CD4-positive, alpha-beta T cell treated with Interleukin-21 for 1 hour (primary cell): ENCODE data around the gene KCNS1.
A peak's percentile ranks its signal among the peaks of the same experiment; 100 is the strongest.

Source experiments
- DNase-seq: peaks from one replicate; pipeline ENCODE4 v3.0.0-alpha.2; 2020

KCNS1 gene

DNA sequence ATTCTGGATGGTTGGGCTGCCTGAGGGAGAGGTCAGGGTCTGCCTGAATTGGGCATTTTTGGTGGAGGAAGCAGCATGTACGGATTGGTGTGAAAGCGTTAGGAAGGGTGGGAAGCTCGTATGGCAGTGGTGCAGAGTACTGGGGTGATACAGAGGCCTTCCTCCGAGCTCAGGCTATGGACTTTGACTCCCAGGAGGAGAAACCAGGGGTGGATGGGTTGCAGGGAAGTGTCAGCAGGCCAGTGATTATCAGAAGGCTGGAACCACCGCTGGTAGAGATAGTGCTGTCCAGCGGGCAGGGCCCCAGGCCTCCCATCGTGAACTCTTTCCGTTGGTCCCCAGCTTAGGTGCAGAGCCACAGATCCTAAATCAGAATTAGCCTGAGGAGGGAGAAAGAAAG, 8.7 kb upstream of the KCNS1 start:
- no peak for DNase-seq

GRCh38 chr20:45105317-45105716, 4.4 kb upstream of the KCNS1 start:
- no peak for DNase-seq

- no peak for DNase-seq
Observed at GRCh38 chr20:45104786-45105185, 3.9 kb upstream of the KCNS1 start.

GRCh38 chr20:45103072-45103471, 2.1 kb upstream of the KCNS1 start:
- no peak for DNase-seq

GRCh38 chr20:45101333-45101850, 465 bp upstream of the KCNS1 start:
- no peak for DNase-seq

DNA sequence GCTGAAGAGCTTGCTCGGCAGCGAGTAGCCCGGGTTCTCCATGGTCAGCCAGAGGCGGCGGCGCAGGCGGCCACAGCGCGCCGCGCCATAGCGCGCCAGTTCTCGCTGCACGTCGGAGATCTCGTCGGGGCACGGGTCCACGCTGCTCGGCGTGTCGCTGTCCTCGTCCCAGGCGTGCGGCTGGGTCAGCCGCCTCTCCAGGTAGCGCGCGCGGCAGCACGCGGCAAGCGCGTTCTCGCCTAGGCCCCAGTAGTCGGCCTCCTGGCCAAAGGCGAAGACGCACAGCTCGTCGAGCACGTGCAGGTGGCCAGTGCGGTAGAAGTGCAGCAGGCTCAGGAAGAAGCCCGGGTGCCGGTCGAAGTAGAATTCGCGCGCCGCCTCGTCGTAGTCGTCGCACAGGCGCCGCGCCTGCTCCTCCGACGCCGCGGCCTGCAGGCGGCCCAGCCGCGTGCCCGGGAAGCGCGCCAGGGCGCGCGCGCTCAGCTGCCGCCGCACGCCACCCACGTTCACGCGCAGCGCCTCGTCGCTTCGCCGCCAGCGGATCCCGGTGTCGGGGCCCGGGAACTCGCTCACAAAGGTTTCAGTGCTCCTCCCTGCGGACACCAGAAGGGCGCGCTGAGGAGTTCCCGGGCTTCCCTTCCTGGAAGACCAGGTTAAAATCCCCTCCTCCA, 2.7 kb downstream of the KCNS1 start:
- DNase-seq, result peak; percentile 11

DNA sequence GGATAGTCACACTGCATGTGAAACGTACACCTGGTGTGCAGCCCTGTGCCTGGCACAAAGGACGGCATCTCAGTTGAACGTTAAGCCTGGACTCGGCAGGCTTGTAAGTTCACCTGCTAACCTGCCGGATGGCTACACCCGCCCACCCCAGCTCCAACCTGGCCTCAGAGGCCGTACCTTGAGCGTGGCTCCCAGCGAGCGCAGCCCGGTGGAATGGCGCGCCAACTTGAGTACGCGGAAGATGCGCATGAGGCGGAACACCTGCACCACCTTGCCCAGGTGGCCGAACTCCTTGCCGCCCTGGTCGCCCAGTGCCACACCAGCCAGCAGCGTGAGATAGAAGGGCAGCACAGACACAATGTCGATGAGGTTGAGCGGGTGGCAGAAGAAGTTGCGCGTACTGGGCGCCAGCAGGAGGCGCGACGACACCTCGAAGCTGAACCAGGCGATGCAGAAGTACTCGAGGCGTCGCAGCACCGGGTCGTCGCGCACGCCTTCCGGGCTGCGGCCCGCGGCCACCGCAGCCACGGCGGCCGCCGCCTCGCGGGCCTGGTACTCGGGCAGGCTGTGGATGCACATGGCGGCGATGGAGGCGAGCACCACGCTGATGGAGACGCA, 3.3 kb downstream of the KCNS1 start:
- DNase-seq, result peak; percentile 39

DNA sequence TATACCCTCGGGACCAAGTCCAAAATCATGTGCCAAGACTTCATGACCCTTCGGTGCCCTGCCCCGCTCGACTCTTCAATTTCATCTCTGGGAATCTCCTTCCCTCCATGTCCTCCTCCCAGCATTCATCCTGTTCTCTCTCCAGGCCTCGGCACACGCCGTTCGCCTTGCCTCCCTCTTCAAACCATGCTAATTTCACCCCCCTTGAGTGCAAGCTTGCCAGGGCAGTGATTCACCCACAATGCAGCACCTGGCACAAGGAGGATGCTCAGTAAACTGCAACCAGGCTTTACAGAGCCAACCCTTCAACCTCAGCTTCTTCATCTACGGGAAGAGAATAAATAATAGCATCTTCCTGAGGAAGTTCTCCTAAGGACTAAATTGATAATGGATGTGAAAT, 4.1 kb downstream of the KCNS1 start:
- no peak for DNase-seq

- peak; percentile 73 for DNase-seq
Observed at GRCh38 chr20:45095805-45096238, 5.1 kb downstream of the KCNS1 start.

DNA sequence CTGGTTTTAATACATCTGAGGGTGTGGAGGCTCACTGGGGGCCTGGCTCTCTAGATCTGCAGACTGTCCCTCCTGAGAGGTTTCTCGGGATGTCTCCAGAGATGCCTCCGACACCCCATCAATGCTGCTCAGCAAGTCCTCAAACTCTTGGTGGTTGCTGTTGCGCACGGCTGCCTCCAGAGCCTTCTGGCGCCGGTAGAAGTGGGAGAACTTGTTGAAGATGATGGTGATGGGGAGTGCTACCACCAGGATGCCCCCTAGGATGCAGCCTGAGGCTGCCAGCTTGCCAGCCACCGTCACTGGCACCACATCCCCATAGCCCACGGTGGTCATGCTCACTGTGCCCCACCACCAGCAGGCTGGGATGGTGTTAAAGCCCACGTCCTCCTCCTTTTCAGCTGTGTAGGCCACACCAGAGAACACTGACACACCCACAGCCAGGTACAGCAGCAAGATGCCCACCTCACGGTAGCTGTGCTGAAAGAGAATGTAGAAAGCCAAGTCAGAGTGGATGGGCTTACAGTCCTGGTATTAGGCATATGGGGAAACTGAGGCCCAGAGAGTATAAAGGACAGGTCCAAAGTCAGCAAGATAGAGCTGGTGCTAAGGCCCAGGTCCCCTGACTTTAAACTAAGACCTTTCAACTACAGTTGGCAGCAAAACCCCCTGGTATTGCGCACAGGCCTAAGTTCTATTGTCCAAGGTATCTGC, 5.9 kb downstream of the KCNS1 start:
- DNase-seq, result no peak

GRCh38 chr20:45094201-45094600, 6.7 kb downstream of the KCNS1 start:
- DNase-seq, result no peak

DNA sequence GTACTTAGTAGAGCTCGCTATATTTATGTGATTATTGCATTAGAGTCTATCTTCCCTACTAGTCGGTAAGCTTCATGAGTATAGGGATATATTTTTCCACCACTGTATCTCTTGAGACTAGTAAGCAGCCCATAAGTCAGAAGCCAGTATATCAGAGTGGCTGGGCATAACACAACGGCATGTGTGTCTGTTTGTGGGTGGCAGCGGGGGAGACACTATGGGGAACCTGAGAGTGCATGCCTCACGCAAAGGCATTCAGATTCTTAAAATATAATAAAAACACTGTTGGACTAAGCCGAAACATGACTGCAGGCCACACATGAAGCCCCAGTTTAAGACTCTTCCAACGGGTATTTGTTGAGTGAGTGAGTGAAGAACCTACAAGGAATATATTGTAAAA, 8.0 kb downstream of the KCNS1 start:
- no peak for DNase-seq

- no peak for DNase-seq
Observed at GRCh38 chr20:45091366-45091765, 9.6 kb downstream of the KCNS1 start.

DNA sequence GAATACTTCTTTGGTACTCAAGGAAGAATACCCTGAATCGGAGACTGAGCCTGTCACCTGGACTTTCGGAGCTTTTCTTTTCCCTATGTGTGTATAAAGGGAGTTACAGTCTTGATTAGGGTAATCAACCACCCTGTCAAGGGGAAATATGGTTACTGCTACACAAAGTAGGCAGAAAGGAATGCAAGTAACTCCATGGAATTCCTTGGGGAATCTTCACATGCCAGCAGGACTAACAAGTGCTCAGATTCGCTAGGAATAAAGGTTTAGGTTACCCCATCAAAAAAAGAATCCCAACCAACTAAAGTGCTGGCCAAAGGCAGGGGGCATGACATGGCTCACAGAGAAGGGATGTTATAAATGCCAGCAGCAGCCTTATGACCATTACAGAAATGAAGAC, 10.4 kb downstream of the KCNS1 start:
- DNase-seq, result no peak

DNA sequence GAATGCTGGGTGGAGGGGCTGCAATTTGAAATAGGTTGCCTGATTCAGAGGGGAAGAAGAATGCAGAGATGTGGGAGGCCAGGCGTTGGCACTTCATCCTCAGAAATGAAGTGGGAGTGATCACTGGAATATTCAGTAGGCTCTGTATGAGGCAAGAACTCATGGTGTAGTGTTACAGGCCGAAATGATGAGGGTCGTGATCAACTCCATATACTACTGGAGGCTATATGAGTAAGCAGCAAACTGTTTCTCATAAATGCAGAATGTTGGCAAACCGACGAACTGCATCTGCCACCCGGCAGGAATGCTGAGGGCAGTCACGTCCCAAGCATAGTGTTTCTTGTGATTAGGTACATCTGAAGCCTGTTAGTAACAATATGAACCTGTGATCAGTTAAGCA, 12.7 kb downstream of the KCNS1 start:
- no peak for DNase-seq

DNA sequence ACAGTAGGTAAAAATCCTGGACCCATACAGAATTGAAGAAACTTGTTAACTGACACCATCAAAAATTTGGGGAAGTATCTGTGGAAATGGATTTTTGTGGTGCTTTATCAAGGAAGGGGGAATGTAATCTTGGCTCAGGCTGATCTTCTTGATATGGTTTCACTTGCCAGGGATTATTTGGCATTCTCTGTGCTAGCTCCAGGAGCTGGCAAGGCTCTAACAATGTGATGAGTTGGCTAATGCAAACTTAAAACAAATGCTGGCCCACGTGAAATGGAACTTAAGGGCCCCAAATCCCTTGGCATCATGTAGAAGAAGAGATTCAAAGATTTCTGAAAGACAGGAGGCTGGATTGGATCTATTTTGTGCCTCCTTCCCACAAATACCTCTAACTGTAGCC, 13.1 kb downstream of the KCNS1 start:
- no peak for DNase-seq

DNA sequence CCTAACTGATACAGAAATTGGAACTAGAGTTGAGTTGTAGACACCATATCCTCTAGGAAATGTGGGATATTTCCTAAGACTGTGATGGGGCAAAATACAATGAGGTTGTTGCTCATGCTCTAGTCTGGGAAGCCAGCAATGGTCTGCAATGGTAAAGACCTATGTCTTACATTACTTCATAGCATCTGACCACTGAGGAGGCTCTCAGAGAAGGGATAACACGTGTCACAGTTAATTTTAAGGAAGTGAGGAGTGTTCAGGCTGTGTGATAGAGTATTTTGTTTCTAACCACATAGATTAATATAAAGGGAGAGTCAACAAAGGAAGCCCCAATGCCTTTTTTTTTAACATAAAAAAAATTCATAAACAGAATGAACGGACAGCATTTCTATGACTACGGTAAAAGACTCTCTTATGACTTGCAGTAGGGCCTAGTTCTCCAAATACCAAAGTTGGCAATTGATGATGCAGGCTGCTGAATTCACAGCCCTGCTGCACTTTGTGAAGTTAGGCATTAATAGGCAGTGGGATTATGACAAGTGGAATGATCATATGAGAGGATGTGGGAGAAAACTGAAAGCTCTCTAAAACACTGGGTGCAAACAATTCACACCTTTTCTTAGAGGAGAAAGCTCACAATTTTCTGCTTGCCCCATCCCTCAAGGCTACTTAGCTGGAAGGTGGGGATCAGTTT, 13.7 kb downstream of the KCNS1 start:
- DNase-seq, result no peak

GRCh38 chr20:45085867-45086266, 15.1 kb downstream of the KCNS1 start:
- no peak for DNase-seq

- DNase-seq, result no peak
Observed at GRCh38 chr20:45085289-45085688, 15.6 kb downstream of the KCNS1 start.

DNA sequence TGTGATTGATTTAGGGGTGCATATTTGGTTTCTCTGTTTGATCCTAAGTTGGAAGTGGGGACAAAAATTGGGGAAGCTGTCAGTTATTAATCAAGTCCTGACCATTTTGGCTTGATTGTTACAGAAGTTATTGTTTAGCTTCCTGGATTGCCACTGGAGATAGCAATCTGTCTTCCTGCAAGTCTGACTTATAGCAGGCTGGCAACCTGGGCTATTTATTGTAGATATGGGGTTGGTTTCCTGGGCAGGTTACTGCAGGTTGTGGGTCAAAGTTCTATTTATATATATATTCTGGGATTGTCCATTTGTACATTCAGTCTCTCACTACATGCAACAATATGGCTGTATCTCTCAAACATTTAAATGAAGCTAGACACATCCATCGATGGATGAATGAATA, 17.8 kb downstream of the KCNS1 start:
- DNase-seq, result no peak

GRCh38 chr20:45082468-45082867, 18.5 kb downstream of the KCNS1 start:
- DNase-seq, result no peak

- no peak for DNase-seq
Observed at GRCh38 chr20:45080867-45081624, 19.9 kb downstream of the KCNS1 start.

- DNase-seq, result no peak
Observed at GRCh38 chr20:45077559-45077958, 23.4 kb downstream of the KCNS1 start.
